ENCODE data around the gene MVD. TPM values are rescaled to one million over a fixed set of nuclear protein-coding genes. Genes with fewer than 3 reads are reported as not detected.

Gene MVD
- polyA plus RNA-seq, 4 donors = 24.9 to 41.0 (median 37.7) TPM

DNA sequence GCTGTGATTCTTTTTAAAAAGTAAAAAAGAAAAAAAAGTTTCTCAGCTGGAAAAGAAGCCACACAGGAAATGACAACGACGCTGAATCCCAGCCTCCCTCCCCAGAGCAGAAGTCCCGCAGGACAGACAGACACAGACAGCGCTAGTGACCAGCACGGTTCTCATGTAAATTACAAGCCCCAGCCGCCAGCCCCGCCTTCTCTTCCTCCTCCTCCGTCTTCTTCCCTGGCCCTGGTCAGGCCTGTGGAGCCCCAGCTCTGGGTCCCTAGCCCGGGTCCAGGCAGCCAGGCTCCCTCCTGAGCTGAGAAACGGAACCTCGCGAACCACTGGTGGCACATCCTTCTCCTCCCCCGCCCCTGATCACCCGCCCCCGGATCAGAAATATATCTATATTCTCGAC is 31.5 kb downstream of the MVD start:
- no peak for DNase-seq (ENCODE audit: low read depth in 4 of 4, low spot score in 2 of 4)

DNA sequence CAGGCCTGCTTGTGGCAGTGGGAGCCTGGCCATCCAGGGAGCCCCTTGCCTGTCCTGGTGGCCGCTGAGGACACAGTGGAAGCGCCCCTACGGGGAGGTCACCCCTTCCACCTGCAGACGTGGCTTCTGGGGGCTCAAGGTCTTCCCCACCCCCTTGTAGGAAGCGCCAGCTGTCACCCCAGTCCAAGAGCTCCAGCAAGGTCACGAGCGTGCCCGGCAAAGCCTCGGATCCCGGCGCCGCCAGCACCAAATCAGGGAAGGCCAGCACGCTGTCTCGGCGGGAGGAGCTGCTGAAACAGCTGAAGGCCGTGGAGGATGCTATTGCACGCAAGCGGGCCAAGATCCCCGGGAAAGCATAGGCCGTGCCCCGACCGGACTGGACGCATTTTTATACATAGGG is 31.9 kb downstream of the MVD start:
- DNase-seq (ENCODE audit: low read depth in 4 of 4, low spot score in 2 of 4) = no peak

DNA sequence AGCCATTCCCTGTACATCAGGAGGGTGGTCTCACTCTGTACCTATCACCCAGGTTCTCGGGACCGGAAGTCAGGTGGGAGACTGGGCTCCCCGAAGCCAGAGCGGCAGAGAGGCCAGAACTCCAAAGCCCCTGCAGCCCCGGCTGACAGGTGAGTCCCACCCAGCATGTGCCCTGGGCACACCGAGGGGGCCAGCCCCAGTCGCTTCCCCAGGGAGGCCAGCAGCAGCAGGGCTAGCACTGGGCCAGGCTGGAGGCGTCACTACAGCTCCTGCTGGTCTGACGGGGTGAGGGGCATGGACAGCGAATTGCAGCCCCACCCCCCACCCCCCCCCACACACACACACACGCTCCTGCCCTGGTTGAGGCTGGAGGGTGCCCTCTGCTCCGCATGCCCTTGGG is 32.5 kb downstream of the MVD start:
- no peak for DNase-seq (ENCODE audit: low read depth in 4 of 4, low spot score in 2 of 4)

DNA sequence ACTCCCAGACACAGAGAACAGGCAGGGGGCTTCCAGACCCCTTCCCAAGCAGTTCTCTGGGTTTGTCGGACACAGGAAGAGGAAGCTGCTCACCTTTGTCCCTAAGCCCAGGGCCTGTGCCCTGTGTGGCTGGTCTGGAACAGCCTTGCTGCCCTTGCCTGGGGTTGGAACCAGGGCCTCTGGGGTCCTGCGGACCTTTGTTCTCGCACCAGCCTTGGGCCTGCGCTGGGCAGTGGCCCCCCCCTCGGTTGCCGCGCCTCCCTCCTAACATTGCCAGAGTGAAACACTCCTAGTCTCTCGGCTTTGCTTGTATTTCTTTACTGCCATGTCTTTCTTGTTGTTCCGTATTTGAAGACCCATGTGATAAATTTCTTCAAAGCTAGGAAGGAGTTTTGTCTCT is 33.1 kb downstream of the MVD start:
- no peak for DNase-seq (ENCODE audit: low read depth in 4 of 4, low spot score in 2 of 4)

DNA sequence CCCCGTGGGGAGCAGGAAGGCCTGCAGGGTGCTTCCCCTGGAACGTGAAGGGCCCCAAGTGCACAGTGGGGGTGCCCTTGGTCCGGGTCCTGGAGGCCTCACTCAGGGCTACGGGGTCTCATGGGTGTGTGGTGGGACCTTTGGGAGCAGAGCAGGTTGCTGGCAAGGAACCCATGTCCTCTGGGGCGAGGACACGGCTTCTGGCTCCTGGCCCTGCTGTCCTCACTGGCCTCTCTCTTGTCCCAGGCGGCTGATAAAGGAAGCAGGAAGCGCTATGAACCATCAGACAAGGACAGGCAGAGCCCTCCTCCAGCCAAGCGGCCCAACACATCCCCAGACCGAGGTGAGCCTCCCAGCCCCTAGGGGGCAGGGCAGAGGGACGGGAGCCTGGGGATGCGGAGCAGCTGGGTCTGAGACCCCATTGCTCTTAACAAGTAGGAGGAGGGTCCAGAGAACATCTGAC is 34.3 kb downstream of the MVD start:
- DNase-seq (ENCODE audit: low read depth in 4 of 4, low spot score in 2 of 4) = no peak

DNA sequence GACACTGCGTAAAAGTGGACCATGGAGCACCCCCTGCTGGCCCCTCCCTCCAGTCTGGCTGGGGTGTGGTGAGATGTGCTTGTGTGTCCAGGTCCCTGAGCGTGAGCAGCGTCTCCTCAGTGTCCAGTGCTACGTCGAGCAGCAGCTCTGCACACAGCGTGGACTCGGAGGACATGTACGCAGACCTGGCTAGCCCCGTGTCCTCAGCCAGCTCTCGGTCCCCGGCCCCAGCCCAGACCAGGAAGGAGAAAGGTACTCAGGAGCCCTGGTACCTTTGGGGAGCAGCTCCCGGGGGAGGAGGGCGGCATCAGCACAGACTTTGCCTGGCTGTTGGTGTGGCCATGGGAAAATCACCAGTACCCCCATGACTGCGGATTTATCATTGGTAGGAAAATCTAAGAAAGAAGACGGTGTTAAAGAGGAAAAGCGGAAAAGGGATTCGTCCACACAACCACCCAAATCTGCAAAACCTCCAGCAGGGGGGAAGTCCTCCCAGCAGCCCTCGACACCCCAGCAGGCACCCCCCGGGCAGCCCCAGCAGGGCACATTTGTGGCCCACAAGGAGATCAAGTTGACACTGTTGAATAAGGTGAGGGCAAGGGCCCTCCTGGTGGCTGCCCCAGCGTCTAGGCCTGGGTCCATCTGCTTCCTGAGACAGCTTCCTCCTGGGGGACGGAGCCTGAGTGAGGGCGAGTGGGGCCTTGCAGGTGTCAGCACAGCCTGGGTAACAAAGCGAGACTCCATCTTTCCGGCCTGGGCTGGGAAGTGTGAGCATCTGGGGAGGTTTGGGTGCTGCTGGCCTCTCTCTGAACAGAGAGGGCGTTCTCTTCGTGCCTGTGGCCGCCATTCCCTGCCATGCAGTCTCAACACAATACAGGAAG is 35.1 kb downstream of the MVD start:
- DNase-seq (ENCODE audit: low read depth in 4 of 4, low spot score in 2 of 4) = no peak

DNA sequence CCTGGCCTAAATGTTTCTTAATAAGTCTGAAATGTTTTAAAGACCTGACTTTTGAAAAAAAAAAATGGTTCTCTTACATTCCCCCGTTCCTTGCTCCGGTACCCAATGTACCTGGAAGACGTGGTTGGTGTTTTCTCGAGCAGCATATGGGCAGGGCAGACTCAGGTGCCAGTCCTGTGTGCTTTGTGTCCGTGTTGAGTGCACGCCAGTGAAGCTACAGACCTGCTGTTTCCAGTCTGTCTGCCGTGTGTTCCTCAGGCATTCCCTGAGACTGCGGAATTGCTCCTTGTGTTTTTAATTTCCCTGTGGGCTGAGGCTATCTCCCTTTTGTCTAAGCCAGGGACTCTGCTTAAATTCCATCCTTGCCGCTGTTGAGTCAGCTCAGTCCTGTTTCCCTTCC is 36.2 kb downstream of the MVD start:
- no peak for DNase-seq (ENCODE audit: low read depth in 4 of 4, low spot score in 2 of 4)

DNA sequence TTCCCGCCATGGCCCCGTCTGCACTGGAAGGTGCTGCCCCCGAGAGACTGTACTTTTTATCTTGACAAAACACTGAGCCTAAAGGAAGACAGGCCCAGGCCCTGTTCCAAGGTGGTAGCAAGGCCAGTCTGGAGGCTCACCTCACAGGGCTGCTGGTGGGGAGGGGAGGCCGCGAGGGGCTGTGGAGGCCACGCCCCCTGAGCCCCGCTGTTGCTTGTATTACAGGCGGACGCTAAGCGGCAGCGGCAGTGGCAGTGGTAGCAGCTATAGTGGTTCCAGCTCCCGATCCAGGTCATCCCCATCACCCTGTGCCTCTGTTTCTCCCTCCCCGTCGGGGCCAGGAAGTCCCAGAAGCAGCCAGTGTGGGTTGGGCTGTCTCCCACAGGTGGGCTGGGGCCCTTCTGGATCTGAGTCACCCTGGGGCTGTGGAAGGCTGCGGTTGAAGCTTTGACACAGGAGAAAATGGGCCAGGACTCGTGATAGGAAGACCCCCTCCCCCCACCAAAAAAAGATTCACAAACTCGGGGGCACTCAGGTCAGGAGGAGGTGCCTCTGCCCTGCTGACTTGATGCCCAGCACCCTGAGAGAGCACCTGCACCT is 37.8 kb downstream of the MVD start:
- no peak for DNase-seq (ENCODE audit: low read depth in 4 of 4, low spot score in 2 of 4)

DNA sequence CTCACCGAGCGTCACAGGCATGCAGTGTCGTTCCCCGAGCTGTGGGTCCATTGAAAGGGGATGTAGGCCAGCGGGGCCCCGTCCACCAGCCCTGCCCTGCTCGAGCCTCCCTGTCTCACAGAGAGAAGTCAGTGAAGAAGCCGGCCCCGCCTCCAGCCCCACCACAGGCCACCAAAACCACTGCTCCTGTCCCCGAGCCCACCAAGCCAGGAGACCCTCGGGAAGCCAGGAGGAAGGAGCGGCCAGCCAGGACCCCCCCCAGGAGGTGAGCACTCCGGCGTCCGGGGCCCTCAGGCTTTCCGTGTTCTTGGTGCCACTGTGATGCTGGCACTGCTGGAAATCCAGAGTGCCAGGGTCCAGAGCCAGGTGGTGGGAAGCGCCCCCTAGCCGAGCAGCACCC is 38.4 kb downstream of the MVD start:
- DNase-seq (ENCODE audit: low read depth in 4 of 4, low spot score in 2 of 4) = no peak

DNA sequence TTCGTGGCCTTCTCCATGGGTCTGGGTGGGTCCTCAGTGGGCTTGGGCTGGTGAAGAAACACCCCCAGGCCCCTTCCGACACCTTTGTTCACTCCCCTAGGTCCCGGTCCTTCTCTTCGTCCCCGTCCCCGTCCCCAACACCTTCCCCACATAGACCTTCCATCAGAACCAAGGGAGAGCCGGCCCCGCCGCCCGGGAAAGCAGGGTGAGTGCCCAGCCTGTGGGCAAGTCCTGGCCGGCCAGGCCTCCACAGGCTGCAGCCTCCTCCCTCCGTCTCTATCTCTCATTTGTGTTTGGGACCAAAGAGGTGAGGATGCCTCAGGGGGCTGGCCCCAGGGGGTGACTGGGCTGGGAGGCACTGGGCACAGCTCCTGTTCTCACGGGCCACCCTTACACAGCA is 39.0 kb downstream of the MVD start:
- DNase-seq (ENCODE audit: low read depth in 4 of 4, low spot score in 2 of 4) = no peak

DNA sequence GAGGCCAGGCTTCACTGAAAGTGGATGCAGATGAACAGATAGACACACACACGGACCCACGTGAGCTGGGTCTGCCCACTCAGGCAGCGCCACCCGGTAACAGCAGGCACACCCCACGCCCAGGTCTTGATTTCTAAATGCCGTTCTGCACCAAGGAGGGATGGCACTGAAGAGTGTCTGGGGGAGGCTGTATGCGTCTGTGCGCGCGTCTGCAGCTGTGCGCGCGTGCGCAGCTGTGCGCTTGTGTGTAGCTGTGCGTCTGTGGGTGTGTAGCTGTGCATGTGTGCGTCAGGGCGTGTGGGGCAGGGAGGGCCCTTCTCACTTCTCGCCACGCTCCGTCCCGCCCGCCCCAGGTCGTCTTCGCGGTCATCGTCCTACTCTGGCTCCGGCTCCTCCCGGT is 40.0 kb downstream of the MVD start:
- DNase-seq (ENCODE audit: low read depth in 4 of 4, low spot score in 2 of 4) = no peak

DNA sequence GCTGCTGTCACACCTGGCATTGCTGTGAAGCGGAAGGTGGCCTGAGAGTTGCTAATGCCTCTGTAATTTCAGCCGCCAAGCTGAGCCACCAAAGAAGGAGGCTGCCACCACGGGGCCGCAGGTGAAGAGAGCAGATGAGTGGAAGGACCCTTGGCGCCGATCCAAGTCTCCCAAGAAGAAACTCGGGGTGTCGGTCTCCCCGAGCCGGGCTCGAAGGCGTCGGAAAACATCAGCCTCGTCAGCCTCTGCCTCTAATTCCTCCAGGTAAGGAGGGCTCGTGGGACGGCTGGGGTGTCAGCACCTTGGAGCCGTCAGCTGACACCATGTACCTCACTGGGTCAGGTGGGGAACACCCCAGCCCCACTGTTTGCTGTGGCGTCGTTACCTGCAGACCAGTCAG is 40.8 kb downstream of the MVD start:
- DNase-seq (ENCODE audit: low read depth in 4 of 4, low spot score in 2 of 4) = no peak

DNA sequence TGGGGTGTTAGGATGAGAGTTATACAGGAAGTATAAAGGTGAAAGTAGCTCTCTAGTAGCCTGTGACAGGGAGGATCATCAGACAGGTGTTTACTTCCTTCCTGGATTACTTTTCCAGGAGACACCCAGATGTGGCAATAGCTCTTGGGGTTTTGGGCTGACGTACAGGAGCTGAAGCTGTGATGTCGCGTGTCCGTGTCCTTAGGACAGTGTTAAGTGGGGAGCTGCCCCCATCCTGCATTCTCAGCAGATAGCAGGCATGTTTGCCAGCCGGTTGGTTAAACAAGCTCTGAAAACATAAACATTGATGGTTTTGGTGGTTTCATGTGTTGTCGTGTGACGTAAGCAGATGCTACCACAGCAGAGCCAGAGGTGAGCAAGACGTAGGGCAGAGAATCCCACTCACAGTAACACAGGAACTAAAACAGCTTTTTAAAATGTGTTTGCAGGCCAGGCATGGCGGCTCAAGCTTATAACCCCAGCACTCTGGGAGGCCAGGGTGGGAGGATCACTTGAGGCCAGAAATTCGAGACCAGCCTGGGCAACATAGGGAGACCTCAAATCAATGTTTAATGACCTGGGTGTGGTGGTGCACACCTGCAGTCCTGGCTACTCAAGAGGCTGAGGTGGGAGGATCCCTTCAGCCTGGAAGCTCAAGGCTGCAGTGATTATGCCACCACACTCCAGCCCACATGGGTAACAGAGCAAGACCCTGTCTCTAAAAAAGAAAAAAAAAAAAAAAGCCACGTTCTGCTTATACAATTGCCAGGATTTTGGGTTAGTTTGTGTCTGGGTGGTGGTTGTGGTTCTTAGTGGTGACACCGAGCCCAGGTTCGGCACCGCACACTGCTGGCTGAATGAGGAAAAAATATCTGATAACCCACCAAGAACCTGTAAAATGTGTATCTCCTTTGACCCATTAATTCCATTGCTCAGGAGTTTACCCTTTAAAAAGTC is 42.8 kb downstream of the MVD start:
- no peak for DNase-seq (ENCODE audit: low read depth in 4 of 4, low spot score in 2 of 4)

DNA sequence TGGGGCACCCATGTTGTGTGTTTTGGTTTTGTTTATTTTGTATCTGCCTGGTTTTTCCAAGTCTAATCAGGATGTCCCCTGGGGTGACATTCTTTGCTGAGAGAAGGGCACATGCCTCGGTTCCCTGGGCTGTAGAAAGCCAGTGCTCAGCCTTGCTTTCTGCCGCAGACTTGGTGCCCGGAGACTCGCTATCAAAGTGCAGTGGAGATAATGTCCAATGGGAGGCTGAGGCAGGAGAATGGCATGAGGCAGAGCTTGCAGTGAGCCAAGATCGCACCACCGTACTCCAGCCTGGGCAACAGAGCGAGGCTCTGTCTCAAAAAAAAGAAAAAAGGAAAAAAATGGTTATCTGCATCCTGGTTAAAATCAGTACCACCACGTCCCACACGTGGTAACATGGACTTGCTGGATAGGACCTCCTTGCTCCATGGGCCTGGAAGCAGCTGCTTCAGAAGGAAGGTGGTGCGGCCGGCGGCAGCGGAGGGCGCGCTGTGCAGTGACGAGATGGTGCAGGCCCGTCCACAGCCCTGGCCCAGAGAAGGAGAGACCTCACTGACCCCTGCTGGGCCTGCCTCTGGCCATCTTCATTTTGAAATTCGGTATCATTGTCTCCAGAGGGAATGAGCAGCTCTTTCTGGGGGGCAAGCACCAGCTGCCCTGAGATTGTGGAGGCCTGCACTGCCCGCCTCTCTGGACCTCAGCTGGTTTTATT is 43.8 kb downstream of the MVD start:
- no peak for DNase-seq (ENCODE audit: low read depth in 4 of 4, low spot score in 2 of 4)

DNA sequence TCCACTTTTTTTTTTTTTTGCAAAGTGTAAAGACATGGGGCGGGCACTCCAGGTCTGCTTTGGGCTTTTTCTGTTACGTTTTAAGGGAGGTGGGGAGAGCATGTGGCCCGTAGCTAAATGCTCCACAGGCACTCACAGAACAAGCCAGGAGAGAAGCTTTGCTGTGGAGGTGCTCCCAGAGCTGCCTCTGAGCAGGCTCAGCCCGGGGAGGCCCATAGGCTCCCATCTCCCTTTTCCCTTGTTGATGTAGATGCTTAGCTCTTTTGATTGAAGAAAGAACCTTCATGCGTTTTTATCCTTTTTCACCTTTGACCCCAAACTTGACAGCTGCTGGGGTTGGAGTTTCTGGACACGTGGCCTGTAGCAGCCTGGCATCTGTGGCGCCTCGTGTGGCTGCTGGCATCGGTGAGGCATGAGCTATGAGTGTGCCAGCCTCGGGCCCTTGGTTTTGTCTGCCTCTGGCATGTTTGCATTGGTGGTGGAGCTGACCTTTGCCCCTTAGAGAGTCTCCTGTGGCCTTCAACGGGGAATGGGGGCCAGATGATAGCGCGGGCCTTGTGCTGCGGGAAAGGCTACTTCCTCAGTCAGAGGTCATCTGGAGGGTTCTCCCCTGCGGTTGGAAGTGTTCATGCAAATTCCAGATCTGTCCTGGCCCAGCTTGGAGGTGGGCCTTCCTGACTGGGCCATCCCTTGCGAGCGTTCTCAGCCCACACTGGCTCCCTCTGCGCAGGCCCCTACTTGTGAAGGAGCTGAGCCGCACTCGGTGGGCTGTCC is 44.5 kb downstream of the MVD start:
- DNase-seq (ENCODE audit: low read depth in 4 of 4, low spot score in 2 of 4) = no peak

DNA sequence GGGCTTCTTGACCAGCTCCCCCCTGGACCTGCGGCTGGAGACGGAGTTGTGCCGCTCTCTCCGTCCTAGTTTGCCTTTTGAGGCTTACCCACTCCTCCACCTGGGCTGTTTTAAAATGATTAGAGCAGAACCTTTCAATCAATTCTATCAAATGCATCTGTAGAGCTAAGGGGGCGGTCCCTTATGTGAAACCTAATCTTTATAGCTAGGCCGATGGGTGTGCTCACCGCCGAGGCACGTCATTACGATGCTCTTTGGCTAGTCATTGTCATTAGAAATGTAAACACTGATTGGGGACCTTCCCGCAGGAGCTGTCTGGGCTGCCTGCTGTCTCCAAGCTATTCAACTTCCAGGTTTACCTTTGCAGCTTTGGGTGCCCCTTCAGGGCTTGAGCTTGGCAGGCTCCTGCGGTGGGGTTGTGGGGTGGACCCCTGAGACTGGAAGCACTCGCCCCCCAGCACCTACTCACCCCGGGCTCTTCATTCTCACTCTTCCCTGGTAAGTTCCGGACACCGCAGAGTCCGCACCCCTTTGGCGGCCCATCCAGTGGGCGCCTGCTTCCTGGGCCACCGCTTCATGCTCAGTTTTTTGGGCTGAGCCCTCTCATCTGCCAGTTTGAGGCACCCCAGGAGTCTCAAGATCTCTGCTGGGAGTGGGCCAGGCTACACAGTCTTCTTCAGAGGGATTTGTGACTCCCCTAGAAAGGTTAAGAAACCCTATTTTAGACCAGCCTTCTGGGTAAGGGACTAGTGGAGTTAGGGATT is 45.4 kb downstream of the MVD start:
- no peak for DNase-seq (ENCODE audit: low read depth in 4 of 4, low spot score in 2 of 4)

DNA sequence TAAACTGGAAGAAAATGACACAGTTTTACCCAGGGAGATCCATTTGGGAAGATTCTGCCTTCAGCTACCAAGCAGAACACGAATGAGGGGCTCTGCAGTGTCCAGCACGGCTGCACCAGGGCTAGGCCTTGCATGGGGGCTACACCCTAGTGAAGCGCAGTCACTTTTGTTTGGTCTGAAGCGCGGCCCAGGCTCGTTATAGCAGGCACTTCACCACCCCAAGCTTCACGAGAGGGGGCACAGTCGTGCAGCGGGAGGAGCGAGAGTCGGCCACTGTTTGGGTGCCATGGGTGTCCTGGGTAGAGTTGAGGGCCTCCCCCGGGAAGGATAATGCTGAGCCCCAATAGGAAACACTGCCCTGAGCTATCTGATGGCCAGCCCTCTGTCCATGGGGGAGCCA is 46.2 kb downstream of the MVD start:
- no peak for DNase-seq (ENCODE audit: low read depth in 4 of 4, low spot score in 2 of 4)

DNA sequence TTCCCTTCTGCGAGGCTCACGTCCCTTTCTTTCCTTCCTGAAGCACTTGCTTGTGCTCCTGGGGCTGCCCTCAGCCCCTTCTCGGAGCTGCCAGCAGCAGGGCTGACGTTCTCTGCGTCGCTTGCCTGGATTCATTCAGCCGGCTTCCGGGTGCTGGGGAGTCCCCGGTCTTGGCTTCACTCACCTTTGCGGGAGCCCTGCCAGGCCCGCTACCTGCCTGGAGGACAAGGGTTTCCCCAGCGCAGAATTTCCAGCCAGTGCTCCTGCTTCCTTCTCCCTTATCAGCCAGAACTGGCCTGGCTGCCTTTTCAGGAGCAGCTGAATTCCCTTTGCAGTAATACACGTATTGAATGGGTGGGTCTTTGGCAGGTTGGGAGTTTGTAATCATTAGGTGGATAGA is 46.6 kb downstream of the MVD start:
- DNase-seq (ENCODE audit: low read depth in 4 of 4, low spot score in 2 of 4) = no peak
